AG09309 (cell line): ENCODE results near the gene TRMT44.
A peak's percentile ranks its signal among the peaks of the same experiment; 100 is the strongest.

Experiments
- DNase-seq: peaks from one replicate; pipeline ENCODE4 v3.0.0-alpha.2; 2010; ENCODE audit warnings: low read depth
- H3K4me3 ChIP-seq: 2 replicates; pipeline ENCODE4 v1.5.1; 2011; ENCODE audit warnings: mild to moderate bottlenecking, low read depth, low read length, moderate library complexity; ENCODE audit not compliant: control insufficient read depth
- CTCF ChIP-seq: IDR thresholded peaks from 2 replicates; pipeline ENCODE4 v1.5.1; 2011; ENCODE audit warnings: mild to moderate bottlenecking, low read depth, low read length, inconsistent platforms; ENCODE audit not compliant: insufficient read depth, control insufficient read depth; ENCODE audit errors: missing control alignments

The TRMT44 gene

GRCh38 chr4:8472158-8472688 is 31.6 kb downstream of the TRMT44 start:
- TF ChIP-seq CTCF: no peak
- DNase-seq: no peak
- no peak overlapping the region for H3K4me3 ChIP-seq

GRCh38 chr4:8472689-8473197 is 32.2 kb downstream of the TRMT44 start:
- TF ChIP-seq CTCF: no peak
- no peak overlapping the region for H3K4me3 ChIP-seq

GRCh38 chr4:8473198-8473919 is 32.8 kb downstream of the TRMT44 start:
- no peak overlapping the region for H3K4me3 ChIP-seq
- no peak for TF ChIP-seq CTCF
- DNase-seq: no peak

More at GRCh38 chr4:8472689-8473197, 32.2 kb downstream of the TRMT44 start:
- DNase-seq: peak; percentile 99

- H3K4me3 ChIP-seq: no peak overlapping the region
- TF ChIP-seq CTCF: no peak
- no peak for DNase-seq
These were observed 33.5 kb downstream of the TRMT44 start for GRCh38 chr4:8473920-8474590.

GRCh38 chr4:8474856-8475255 is 34.3 kb downstream of the TRMT44 start:
- no peak for TF ChIP-seq CTCF
- no peak for DNase-seq
- H3K4me3 ChIP-seq: no peak overlapping the region

- H3K4me3 ChIP-seq: no peak overlapping the region
- TF ChIP-seq CTCF: no peak
- DNase-seq: no peak
These were observed 35.4 kb downstream of the TRMT44 start for GRCh38 chr4:8475751-8476575.
